Neuronal stem cell (in vitro differentiated cells): Measurements from ENCODE around the gene ILF3.

Experiments
- DNase-seq: peaks from one replicate; pipeline ENCODE4 v3.0.0-alpha.2; 2013; ENCODE audit warnings: low spot score
- H2AFZ ChIP-seq: one replicate; pipeline ENCODE4 v1.6.1; 2013; ENCODE audit warnings: mild to moderate bottlenecking, low read length, inconsistent platforms
- H2AK5ac ChIP-seq: 2 replicates; pipeline ENCODE4 v1.6.1; 2013; ENCODE audit warnings: low read depth, mild to moderate bottlenecking, inconsistent platforms, low read length, moderate library complexity, mixed read lengths
- H2BK120ac ChIP-seq: 2 replicates; pipeline ENCODE4 v1.6.1; 2013; ENCODE audit warnings: low read depth, mild to moderate bottlenecking, inconsistent platforms, low read length, moderate library complexity, mixed read lengths
- H2BK12ac ChIP-seq: one replicate; pipeline ENCODE4 v1.6.1; 2013; ENCODE audit warnings: low read length, inconsistent platforms
- H2BK15ac ChIP-seq: 2 replicates; pipeline ENCODE4 v1.6.1; 2013; ENCODE audit warnings: mild to moderate bottlenecking, low read length, inconsistent platforms, mixed read lengths
- H2BK5ac ChIP-seq: one replicate; pipeline ENCODE4 v1.6.1; 2013; ENCODE audit warnings: inconsistent platforms, mild to moderate bottlenecking, low read length, moderate library complexity
- H3K14ac ChIP-seq: one replicate; pipeline ENCODE4 v1.6.1; 2013; ENCODE audit warnings: low read length, inconsistent platforms
- H3K18ac ChIP-seq: 2 replicates; pipeline ENCODE4 v1.6.1; 2013; ENCODE audit warnings: low read length, inconsistent platforms
- H3K23ac ChIP-seq: 2 replicates; pipeline ENCODE4 v1.6.1; 2013; ENCODE audit warnings: low read depth, mild to moderate bottlenecking, mixed read lengths, low read length, inconsistent platforms; ENCODE audit not compliant: poor library complexity
- H3K27ac ChIP-seq: replicated peaks from 3 replicates; pipeline ENCODE4 v1.5.1; 2013; ENCODE audit warnings: low read length, inconsistent platforms
- H3K27me3 ChIP-seq, 3 experiments: 2 replicates each; pipeline ENCODE4 v1.6.1; 2013; ENCODE audit warnings: low read length in 3 of 3, mild to moderate bottlenecking in 2 of 3, inconsistent platforms in 1 of 3, low read depth in 1 of 3, mixed read lengths in 1 of 3, moderate library complexity in 1 of 3; ENCODE audit not compliant: control insufficient read depth in 3 of 3, insufficient read depth in 3 of 3
- H3K36me3 ChIP-seq, 2 donors: replicated peaks in 1 of 2; 2 replicates each; pipeline ENCODE4 v1.6.1; 2013; ENCODE audit warnings: low read length in 2 of 2; ENCODE audit not compliant: control insufficient read depth in 2 of 2, insufficient read depth in 2 of 2
- H3K4ac ChIP-seq: 2 replicates; pipeline ENCODE4 v1.6.1; 2013; ENCODE audit warnings: inconsistent platforms, mild to moderate bottlenecking, low read length, moderate library complexity
- H3K4me1 ChIP-seq, 2 donors: 1 replicate in 1 of 2; 2 replicates in 1 of 2; pipeline ENCODE4 v1.6.1; 2013; ENCODE audit warnings: low read length in 2 of 2, low read depth in 1 of 2; ENCODE audit not compliant: control insufficient read depth in 2 of 2, insufficient read depth in 1 of 2
- H3K4me2 ChIP-seq: one replicate; pipeline ENCODE4 v1.6.1; 2013; ENCODE audit warnings: mild to moderate bottlenecking, low read length, inconsistent platforms; ENCODE audit not compliant: insufficient read depth, poor library complexity, severe bottlenecking
- H3K4me3 ChIP-seq, 2 donors: 2 replicates each; pipeline ENCODE4 v1.5.1; 2013; ENCODE audit warnings: low read length in 2 of 2, mild to moderate bottlenecking in 2 of 2, inconsistent platforms in 1 of 2, moderate library complexity in 1 of 2
- H3K79me1 ChIP-seq: one replicate; pipeline ENCODE4 v1.6.1; 2013; ENCODE audit warnings: low read depth, mild to moderate bottlenecking, inconsistent platforms, low read length, moderate library complexity
- H3K9ac ChIP-seq: one replicate; pipeline ENCODE4 v1.6.1; 2013; ENCODE audit warnings: mild to moderate bottlenecking, low read depth, low read length, inconsistent platforms; ENCODE audit not compliant: poor library complexity
- H3K9me3 ChIP-seq, 2 donors: replicated peaks in 1 of 2; 2 replicates each; pipeline versions ENCODE3 to v1.6.1; 2013; ENCODE audit warnings: low read length in 2 of 2, mild to moderate bottlenecking in 2 of 2, inconsistent platforms in 1 of 2, low read depth in 1 of 2, mixed read lengths in 1 of 2, moderate library complexity in 1 of 2; ENCODE audit not compliant: control insufficient read depth in 2 of 2, insufficient read depth in 1 of 2
- H4K8ac ChIP-seq: one replicate; pipeline ENCODE4 v1.6.1; 2013; ENCODE audit warnings: low read depth, mild to moderate bottlenecking, inconsistent platforms, low read length, moderate library complexity
- H4K91ac ChIP-seq: one replicate; pipeline ENCODE4 v1.6.1; 2013; ENCODE audit warnings: low read length, low read depth, mild to moderate bottlenecking, inconsistent platforms; ENCODE audit not compliant: poor library complexity
- WGBS, 2 donors: extraction: QIAGEN DNeasy Blood & Tissue Kit; methylation state at CpG; one replicate each; pipeline ENCODE4 v1.1.7; 2013; ENCODE audit warnings: missing lambda C conversion rate in 2 of 2, mixed read lengths in 1 of 2; ENCODE audit not compliant: insufficient read length in 2 of 2, insufficient replicate concordance in 1 of 2; ENCODE audit errors: extremely low coverage in 2 of 2; 5-methylcytosine and 5-hydroxymethylcytosine counted together

ILF3 gene

GRCh38 chr19:10692673-10693264 is 38.6 kb downstream of the ILF3 start:
- no peak overlapping the region for H4K91ac ChIP-seq

GRCh38 chr19:10694706-10695307 is 40.7 kb downstream of the ILF3 start:
- no peaks in the 10 kb centered on the region for H3K27me3 ChIP-seq
- H3K27ac ChIP-seq, result peak overlapping the region; percentile 55
- DNase-seq, result no peak
- no peak overlapping the region for H3K4ac ChIP-seq
- peaks cover 3% of the 10 kb centered on the region for H3K79me1 ChIP-seq
- H3K9ac ChIP-seq, result no peak overlapping the region
- H2AK5ac ChIP-seq, result no peak overlapping the region
- no peak overlapping the region for H3K14ac ChIP-seq
- no peak overlapping the region for H4K8ac ChIP-seq
- no peak overlapping the region for H2BK5ac ChIP-seq
- no peaks in the 10 kb centered on the region for H3K9me3 ChIP-seq
- H3K4me2 ChIP-seq, result no peak overlapping the region
- WGBS, 2 donors, result no CpG with 5 or more reads among the region's 16 CpGs
- no peak overlapping the region for H3K4me3 ChIP-seq
- peaks cover 3 to 7% of the 10 kb centered on the region in 2 donors for H3K4me1 ChIP-seq
- H3K36me3 ChIP-seq, result peaks cover 29 to 38% of the 10 kb centered on the region in 2 donors
- H4K91ac ChIP-seq, result no peak overlapping the region
- H2BK120ac ChIP-seq, result no peak overlapping the region
- H2AFZ ChIP-seq, result no peak overlapping the region
- no peak overlapping the region for H2BK12ac ChIP-seq
- no peak overlapping the region for H3K18ac ChIP-seq
- H2BK15ac ChIP-seq, result no peak overlapping the region
- peak overlapping the region; percentile 10 for H3K23ac ChIP-seq

More at GRCh38 chr19:10692673-10693264, 38.6 kb downstream of the ILF3 start:
- no peak overlapping the region for H3K4ac ChIP-seq
- no peak overlapping the region for H3K18ac ChIP-seq
- WGBS, 2 donors, result no CpG with 5 or more reads among the region's 5 CpGs
- H3K9ac ChIP-seq, result no peak overlapping the region
- no peak overlapping the region for H3K23ac ChIP-seq
- H3K27me3 ChIP-seq, result no peaks in the 10 kb centered on the region
- no peak overlapping the region for H3K4me2 ChIP-seq
- H2BK5ac ChIP-seq, result no peak overlapping the region
- no peak overlapping the region for H3K4me3 ChIP-seq
- no peak overlapping the region for H2AK5ac ChIP-seq
- no peak overlapping the region for H2BK120ac ChIP-seq
- H3K36me3 ChIP-seq, result peaks cover 47 to 58% of the 10 kb centered on the region in 2 donors
- H3K79me1 ChIP-seq, result peaks cover 13% of the 10 kb centered on the region
- H2BK15ac ChIP-seq, result no peak overlapping the region
- DNase-seq, result no peak
- H3K4me1 ChIP-seq, result peaks cover 3 to 7% of the 10 kb centered on the region in 2 donors
- H3K27ac ChIP-seq, result no peak overlapping the region
- H2AFZ ChIP-seq, result no peak overlapping the region
- no peak overlapping the region for H2BK12ac ChIP-seq
- no peak overlapping the region for H4K8ac ChIP-seq
- no peaks in the 10 kb centered on the region for H3K9me3 ChIP-seq
- H3K14ac ChIP-seq, result no peak overlapping the region

- H3K9me3 ChIP-seq, result no peaks in the 10 kb centered on the region
- H3K18ac ChIP-seq, result peak overlapping the region; percentile 52
- peak overlapping the region in 1 of 2 donors; percentile 61 for H3K4me3 ChIP-seq
- H2AFZ ChIP-seq, result no peak overlapping the region
- WGBS, 2 donors, result no CpG with 5 or more reads among the region's 59 CpGs
- H3K27ac ChIP-seq, result peak overlapping the region; percentile 55
- H2BK15ac ChIP-seq, result no peak overlapping the region
- no peak overlapping the region for H2BK120ac ChIP-seq
- peaks cover 20 to 29% of the 10 kb centered on the region in 2 donors for H3K36me3 ChIP-seq
- H3K14ac ChIP-seq, result no peak overlapping the region
- H2BK12ac ChIP-seq, result no peak overlapping the region
- H3K4ac ChIP-seq, result no peak overlapping the region
- no peak overlapping the region for H4K91ac ChIP-seq
- no peak overlapping the region for H2AK5ac ChIP-seq
- peak overlapping the region; percentile 52 for H3K4me2 ChIP-seq
- no peak overlapping the region for H2BK5ac ChIP-seq
- H3K27me3 ChIP-seq, result no peaks in the 10 kb centered on the region
- no peak overlapping the region for H3K9ac ChIP-seq
- peaks cover 3 to 7% of the 10 kb centered on the region in 2 donors for H3K4me1 ChIP-seq
- no peak overlapping the region for H4K8ac ChIP-seq
- peaks cover 3% of the 10 kb centered on the region for H3K79me1 ChIP-seq
- H3K23ac ChIP-seq, result no peak overlapping the region
- peak; percentile 97 for DNase-seq
Observed at GRCh38 chr19:10695401-10696398, 41.6 kb downstream of the ILF3 start.
